ENCODE measurements around the gene SPACA6. TPM values are rescaled to one million over a fixed set of nuclear protein-coding genes. Genes with fewer than 3 reads are reported as not detected.

Gene SPACA6
- total and polyA plus RNA-seq, 9 of the 15 experiments (the other 6 are each of a cell fraction or from before 2014, with no cell fraction given): 1.3 to 17.3 (median 6.2) TPM

GRCh38 chr19:51690454-51691073 is 2.6 kb upstream of the SPACA6 start (continued):
- no peak for TF ChIP-seq SRF (CRISPR knock-in tag; IDR thresholded peaks at IDR 0.05)
- no peak for TF ChIP-seq TCF3 (CRISPR knock-in tag; IDR thresholded peaks at IDR 0.05)
- TF ChIP-seq VEZF1 (CRISPR knock-in tag; IDR thresholded peaks at IDR 0.05): peak; percentile 97
- TF ChIP-seq WHSC1 (IDR thresholded peaks at IDR 0.05; ENCODE audit: low read length): no peak
- no peak for TF ChIP-seq BHLHE40 (IDR thresholded peaks at IDR 0.05; ENCODE audit: low read length)
- no peak for TF ChIP-seq TEAD2 (tag; IDR thresholded peaks at IDR 0.05)
- no peak for TF ChIP-seq IFI16 (CRISPR knock-in tag; IDR thresholded peaks at IDR 0.05)
- no peak for TF ChIP-seq ZNF398 (CRISPR knock-in tag; IDR thresholded peaks at IDR 0.05)
- TF ChIP-seq BRCA1 (IDR thresholded peaks at IDR 0.05): no peak
- TF ChIP-seq BRCA1 (CRISPR knock-in tag; IDR thresholded peaks at IDR 0.05): no peak
- TF ChIP-seq CHD2 (IDR thresholded peaks at IDR 0.05; ENCODE audit: low read depth, low read length): peak; percentile 52; the same call in 1 of the 2 replicates
- no peak for TF ChIP-seq SREBF1 (IDR thresholded peaks at IDR 0.05; ENCODE audit: borderline replicate concordance, low read depth, low read length)
- no peak for TF ChIP-seq CXXC5 (CRISPR knock-in tag; IDR thresholded peaks at IDR 0.05)
- TF ChIP-seq ZKSCAN8 (CRISPR knock-in tag; IDR thresholded peaks at IDR 0.05): no peak
- TF ChIP-seq RFX5 (IDR thresholded peaks at IDR 0.05; ENCODE audit: low read depth, low read length): no peak
- TF ChIP-seq MBD2 (IDR thresholded peaks at IDR 0.05; ENCODE audit: borderline replicate concordance, low read depth): no peak
- TF ChIP-seq ZNF431 (CRISPR knock-in tag; IDR thresholded peaks at IDR 0.05): no peak
- peak; percentile 16; the same call in 1 of the 2 replicates for TF ChIP-seq MTA2 (IDR thresholded peaks at IDR 0.05; ENCODE audit: low read depth)
- TF ChIP-seq ZBTB9 (CRISPR knock-in tag; IDR thresholded peaks at IDR 0.05): no peak; the same call in 1 of the 2 replicates
- no peak for TF ChIP-seq CGGBP1 (CRISPR knock-in tag; IDR thresholded peaks at IDR 0.05)
- TF ChIP-seq SIX5 (IDR thresholded peaks at IDR 0.05; ENCODE audit: borderline replicate concordance in 1 of 2, insufficient read depth in 1 of 2, low read depth in 1 of 2, low read length in 2 of 2): no peak
- TF ChIP-seq, protein P1, sequence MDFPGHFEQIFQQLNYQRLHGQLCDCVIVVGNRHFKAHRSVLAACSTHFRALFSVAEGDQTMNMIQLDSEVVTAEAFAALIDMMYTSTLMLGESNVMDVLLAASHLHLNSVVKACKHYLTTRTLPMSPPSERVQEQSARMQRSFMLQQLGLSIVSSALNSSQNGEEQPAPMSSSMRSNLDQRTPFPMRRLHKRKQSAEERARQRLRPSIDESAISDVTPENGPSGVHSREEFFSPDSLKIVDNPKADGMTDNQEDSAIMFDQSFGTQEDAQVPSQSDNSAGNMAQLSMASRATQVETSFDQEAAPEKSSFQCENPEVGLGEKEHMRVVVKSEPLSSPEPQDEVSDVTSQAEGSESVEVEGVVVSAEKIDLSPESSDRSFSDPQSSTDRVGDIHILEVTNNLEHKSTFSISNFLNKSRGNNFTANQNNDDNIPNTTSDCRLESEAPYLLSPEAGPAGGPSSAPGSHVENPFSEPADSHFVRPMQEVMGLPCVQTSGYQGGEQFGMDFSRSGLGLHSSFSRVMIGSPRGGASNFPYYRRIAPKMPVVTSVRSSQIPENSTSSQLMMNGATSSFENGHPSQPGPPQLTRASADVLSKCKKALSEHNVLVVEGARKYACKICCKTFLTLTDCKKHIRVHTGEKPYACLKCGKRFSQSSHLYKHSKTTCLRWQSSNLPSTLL (IDR thresholded peaks at IDR 0.05): peak; percentile 79
- TF ChIP-seq ZBTB7A (IDR thresholded peaks at IDR 0.05; ENCODE audit: borderline replicate concordance, control insufficient read depth, low read depth, low read length): peak; percentile 90
